LHCN-M2 (cell line): ENCODE results near the gene SCGB2A2. TPM values are rescaled to one million over a fixed set of nuclear protein-coding genes. Genes with fewer than 3 reads are reported as not detected.

Experiments used
- DNase-seq: peaks from one replicate; pipeline ENCODE4 v3.0.0-alpha.2; 2012; ENCODE audit warnings: low read depth
- polyA plus RNA-seq: library from polyadenylated mRNA; unstranded; fragments of >200 nt; gene quantifications from one replicate; pipeline ENCODE4 v1.2.1, GENCODE V29; 2012; ENCODE audit warnings: missing spikeins
- total RNA-seq: library from RNA; depleted of rRNA; stranded (reverse); fragments of >200 nt; gene quantifications from 2 replicates; pipeline ENCODE4 v1.2.3, GENCODE V29; 2014; rRNA removed

The SCGB2A2 gene
- not detected in 2 replicates for total RNA-seq
- not detected for polyA plus RNA-seq

- no peak for DNase-seq
Measured at GRCh38 chr11:62269654-62270278, at the start of gene SCGB2A2. SCGB2A2 (plus strand) TSS chr11:62270158; CDS start chr11:62270217, 59 bp downstream.

DNA sequence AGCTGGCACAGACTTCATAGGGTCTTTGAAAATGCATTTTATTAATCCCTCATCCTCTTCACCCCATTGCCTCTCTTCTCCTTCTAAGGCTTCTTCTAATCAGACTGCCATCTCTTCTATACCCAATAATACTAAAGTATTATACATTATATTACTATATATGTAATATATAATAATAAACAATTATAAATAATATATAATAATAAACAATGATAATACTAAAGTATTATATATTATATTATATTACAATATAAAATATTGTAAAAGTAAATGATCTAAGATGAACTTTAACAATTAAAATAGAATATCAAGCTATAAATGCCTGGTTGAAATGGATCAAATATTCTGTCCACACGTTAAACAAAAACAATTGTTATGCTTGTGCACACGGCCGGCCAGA is 48.5 kb upstream of the SCGB2A2 start:
- no peak for DNase-seq

DNA sequence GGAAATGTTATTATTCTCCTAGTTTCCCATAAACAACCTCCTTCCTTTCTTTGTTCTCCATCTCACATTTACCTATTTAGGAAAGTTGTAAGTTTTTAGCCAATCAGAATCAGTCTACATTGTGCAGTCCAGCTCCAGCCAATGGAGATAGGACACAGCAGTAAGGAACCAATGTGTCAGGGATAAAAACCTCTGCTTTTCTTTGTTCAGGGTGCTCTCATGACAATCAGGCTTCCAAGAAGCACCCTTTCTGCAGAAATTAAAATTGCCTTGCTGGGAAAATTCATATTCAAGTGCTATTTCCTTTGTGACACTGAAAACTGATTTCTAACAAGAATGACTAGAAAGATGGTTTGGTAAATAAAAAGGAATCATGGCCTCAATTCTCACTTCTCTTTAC is 46.9 kb upstream of the SCGB2A2 start:
- peak; percentile 16 for DNase-seq

DNA sequence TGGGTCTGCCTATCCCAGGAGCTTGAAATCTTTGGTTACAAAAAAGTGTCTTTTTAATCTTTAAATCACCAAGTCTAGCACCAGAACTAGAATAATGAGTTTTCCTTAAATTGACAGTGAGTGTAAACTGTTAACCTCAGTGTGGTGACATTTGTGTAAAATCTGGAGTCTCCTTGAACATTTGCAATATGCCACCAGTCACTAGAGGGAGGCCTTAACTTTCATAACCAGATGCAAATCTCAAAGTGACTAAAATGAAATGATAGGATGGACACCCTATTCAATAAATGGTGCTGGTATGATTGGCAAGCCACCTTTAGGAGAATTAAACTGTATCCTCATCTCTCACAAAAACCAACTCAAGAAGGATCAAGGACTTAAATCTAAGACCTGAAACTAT is 36.2 kb upstream of the SCGB2A2 start:
- no peak for DNase-seq

DNA sequence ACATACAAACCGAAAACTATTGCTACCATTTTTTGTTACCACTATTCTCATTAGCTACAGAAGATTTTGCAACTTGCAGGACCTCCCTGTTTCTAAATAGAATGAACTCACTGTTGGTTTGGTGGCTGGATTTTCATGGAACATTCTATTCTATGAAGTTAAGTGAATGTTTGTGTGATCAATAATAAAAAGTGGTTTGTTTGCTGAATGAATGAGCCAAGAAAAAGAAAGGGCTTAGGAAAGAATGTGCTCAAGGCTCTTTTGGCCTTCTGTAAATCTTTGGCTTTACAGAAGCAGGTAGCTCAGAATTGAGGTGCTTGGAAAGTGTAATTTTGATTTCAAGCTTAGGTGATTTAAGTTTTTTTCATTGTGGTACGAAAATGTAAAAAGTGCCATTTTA is 33.8 kb upstream of the SCGB2A2 start:
- no peak for DNase-seq

DNA sequence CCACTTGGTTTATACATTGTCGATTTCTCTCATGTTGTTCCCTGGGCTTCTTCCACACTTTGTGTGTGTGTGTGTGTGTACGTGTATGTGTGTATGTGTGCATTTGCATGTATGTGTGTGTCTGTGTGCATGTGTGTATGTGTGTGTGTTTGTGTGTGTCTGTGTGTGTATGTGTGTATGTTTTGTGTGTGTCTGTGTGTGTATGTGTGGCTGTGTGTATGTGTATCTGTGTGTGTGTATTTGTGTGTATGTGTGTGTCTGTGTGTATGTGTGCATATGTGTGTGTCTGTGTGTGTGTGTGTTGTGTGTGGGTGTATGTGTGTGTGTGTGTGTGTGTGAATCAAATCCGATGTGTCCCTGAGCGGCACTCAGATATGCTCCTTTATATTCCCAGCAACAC is 32.5 kb upstream of the SCGB2A2 start:
- DNase-seq, result no peak

GRCh38 chr11:62238151-62238550 is 31.8 kb upstream of the SCGB2A2 start:
- DNase-seq, result no peak

DNA sequence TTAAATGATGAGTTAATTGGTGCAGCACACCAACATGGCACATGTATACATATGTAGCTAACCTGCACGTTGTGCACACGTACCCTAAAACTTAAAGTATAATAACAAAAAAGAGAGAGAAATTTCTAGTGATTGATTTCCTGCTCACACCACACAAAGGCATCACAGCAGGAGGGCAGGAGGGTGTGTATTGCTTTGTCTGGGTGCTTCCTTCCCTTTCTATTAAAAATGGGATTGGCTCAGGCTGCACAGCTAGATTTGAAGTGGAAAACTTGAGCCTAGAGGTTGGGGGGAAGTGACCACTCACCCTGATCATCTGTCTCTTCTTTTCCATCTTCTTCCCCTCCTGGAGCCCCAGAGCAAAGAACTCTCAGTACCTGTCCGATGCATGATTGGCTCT is 28.9 kb upstream of the SCGB2A2 start:
- DNase-seq, result no peak

DNA sequence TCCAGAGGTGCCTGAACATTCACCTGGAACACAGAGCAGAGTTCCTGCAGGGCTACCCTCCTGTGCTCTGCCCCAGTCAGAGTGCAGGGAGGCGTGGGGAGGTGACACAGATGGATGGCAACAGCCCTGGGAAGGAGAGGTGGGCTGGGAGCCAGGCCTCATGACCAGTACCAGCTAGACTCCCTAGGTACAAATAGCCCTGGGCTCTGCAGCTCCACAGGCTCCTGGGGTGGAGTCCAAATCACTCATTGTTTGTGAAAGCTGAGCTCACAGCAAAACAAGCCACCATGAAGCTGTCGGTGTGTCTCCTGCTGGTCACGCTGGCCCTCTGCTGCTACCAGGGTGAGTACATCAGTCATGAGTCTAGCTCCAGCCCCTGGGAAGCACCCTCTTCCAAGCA is 27.9 kb upstream of the SCGB2A2 start, which contains the start of gene SCGB1D2:
Gene SCGB1D2, plus strand, starts transcription at position 219 of the 400 bp plus-strand sequence. Its CDS starts 69 bp downstream, at position 288.
- no peak for DNase-seq

- peak; percentile 18 for DNase-seq
Measured at GRCh38 chr11:62245271-62245753, 24.6 kb upstream of the SCGB2A2 start.

GRCh38 chr11:62251698-62252097 is 18.3 kb upstream of the SCGB2A2 start:
- DNase-seq, result no peak

- no peak for DNase-seq
Measured at GRCh38 chr11:62253999-62254542, 15.9 kb upstream of the SCGB2A2 start.

DNA sequence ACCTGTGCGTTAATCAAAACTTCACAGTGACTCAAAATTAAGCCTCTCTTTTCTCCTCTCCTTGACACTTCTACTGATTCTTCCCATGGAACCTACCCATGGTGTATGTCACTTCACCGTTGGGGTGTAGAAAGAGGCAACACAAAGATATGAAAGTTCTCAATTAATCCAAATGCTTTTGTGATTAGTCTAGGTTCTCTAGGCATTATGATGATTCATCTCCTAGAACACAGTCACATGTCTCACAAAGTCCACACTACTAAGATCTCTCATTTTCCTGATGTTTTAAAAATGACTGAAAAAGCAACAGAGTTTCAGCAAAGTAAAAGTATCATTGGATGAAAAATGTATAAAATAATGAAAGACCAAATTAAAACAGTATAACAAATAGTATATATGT is 13.7 kb upstream of the SCGB2A2 start:
- DNase-seq, result no peak

DNA sequence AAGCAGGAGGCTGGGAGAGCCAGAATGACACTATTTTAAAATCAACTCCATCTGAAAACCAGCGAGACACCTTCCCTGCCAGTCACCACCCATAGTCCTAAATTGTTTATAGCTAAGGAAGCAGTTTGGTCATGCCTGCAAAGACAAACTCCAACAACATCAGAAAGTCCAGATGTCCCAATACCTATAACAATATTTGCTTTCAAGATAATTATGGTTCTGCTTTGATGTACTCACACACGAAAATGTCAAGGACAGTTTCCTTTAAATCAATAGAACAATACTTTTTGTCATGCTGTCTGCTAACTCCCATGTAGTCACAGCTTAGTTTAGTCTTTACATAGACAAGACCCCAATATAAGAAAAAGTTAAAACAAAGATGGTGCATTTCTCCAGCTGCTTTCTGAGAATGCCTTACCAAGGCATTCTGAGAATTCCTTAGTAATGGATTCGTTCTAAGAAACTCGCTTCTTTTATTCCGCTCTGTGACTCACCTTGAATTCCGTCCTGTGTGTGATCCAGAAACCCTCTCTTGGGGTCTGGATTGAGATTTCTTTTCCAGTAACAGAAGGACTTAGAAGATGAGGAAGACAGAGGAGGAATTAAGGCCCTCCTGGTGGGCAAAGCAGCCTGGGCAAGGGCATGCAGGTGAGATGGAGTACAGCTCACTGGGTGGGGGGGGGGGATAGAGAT is 9.6 kb upstream of the SCGB2A2 start:
- no peak for DNase-seq

DNA sequence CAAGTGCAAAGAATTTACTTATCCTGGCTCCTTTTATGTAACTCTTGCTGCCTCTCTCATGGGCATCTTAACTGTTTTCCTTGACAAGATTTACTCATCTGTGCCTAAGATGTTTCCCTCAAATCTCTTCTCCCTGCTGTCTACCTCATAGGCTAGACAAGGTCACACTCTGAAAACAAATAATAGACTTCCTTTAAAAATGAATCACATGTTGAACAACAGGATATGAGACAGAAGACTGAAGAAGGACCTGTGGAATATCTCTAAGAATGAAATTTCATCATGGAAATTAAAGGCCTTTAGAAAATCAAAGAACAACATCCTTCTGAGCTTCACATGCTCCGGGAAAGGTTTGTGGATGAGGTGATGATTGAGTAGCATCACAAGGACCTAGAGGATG is 6.0 kb upstream of the SCGB2A2 start:
- DNase-seq, result no peak

DNA sequence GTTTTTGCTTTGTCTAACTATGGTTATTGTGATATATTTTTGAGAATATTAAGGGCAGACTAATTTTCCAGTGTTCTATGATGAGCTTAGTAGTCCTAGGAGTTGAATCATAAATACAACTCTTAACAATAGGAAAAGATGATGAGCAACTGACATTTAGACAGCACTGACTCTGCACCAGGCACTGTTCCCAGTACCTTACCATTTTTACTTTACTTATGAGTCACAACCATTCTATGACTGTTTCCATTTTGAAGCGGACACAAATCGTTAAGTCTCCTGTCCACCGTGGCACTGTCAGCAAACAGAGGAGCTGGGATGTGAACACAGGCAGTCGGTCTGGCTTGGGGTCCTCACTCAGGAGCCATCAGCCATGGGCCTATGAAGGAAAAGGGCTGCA is 3.4 kb upstream of the SCGB2A2 start:
- peak; percentile 6 for DNase-seq

GRCh38 chr11:62267050-62267449 is 2.9 kb upstream of the SCGB2A2 start:
- no peak for DNase-seq

DNA sequence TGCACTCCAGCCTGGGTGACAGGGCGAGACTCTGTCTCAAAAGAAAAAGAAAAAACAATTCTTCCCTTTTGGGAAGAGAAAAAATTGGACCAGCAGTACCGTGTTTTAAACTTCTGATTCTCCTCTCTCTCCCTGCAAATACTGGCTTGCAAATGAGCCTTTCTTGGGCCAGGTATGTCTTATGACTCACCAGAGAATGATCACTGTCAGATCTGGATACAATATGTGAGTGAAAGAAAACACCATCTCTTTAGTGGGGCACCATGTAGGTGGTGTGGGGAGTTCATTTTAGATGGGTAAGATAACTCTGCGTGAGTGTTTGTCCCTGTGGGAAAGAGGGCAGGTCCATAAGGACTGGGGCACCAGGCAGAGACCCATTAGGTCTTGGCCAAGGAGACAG is 2.4 kb upstream of the SCGB2A2 start:
- DNase-seq, result no peak

DNA sequence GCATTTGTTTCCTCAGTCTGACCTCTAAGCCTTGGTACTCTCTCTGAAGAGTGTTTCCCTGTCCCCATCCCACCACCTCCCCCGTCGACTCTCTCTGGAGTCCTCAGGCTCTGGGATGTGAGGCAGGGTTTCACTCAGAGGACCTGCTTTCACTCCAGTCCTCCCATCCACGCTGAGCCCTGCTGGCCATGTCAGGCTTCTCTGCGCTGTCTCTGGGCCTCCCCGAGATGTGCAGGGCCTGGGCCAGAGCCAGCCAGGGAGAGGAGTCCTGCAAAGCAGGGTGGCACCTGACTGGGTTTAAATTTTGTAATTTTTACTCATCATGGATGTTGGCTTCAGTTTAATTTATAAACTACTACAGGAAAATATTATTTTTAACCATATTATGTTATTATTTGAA is 3.3 kb downstream of the SCGB2A2 start:
- DNase-seq, result no peak

DNA sequence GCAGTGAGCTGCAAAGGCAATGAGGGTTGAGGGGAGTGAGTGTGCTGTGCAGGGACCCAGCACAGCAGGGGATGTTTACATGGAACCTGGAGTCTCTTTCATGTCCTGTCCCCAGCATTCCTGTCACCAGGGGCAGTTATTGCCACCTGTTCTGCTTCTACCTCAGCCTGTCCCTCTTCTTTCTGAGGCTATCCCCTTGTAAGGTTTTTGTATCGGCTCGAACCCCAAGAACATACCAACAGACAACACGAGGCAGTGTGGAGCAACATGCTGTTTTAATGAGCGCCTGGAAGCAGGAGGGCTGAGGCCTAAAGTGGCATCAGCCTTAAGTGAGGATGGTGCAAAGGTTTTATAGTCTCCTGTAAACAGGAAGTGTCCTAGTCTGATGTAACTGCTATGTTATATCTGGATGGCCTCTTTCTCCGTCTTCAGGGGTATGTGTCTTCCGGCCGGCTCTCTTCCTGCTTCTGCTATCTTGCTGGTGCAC is 3.9 kb downstream of the SCGB2A2 start:
- no peak for DNase-seq

DNA sequence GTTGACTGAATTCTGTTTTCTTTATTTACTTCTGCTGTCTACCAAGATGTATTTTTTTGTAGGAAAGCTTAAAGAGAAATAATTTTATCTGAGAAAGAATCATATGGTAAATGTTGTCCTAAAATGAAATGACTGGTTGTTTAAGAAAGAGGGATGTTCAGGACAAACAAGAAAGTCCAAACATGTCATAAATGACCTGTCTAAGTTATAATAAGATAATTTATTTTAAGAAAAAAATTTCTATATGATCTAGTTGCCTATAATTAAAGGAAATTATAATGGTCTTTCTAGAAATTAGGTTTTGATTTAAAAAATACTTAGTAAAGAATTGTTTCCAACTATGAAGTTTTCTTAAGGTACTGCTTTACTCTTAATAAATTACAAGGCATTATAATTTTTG is 10.5 kb downstream of the SCGB2A2 start:
- no peak for DNase-seq

DNA sequence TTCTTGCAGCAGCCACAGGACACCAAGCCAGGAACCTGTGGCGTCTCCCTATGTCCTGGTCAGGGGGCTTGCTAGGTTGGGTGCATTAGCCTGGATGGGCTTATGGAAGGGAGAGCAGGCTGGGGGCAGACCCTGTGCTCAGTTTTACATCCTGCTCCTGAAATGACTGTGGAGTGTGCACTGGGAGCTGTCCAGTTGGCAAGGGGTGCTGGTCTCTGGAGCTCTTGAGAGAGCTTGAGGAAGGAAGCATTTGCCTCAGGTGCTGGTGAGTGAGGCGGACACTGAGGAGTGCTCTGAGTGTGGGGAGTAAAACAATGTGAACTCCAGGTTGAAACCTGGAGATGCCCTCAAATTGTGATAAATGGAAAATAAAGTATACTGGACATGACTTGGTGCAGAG is 25.5 kb downstream of the SCGB2A2 start:
- DNase-seq, result peak; percentile 13

GRCh38 chr11:62298975-62299374 is 29.0 kb downstream of the SCGB2A2 start, which contains the start of gene SCGB1D4:
SCGB1D4 (minus strand) TSS chr11:62299075; CDS start chr11:62299010, 65 bp downstream.
- DNase-seq, result no peak
